SK-N-SH (cell line): ENCODE measurements around the gene RIN3. TPM values are rescaled to one million over a fixed set of nuclear protein-coding genes. Genes with fewer than 3 reads are reported as not detected.

Experiments
- CTCF ChIA-PET: fragments of 300-600, 350-600 bp; formaldehyde crosslinking; extraction: SDS; loops from one replicate; lab custom pipeline; 2021; lab: Yijun Ruan, JAX
- POLR2A ChIA-PET: fragments of 350-600 bp; sonication (Branson Sonifier 250); formaldehyde crosslinking; extraction: SDS; loops from one replicate; lab custom pipeline; 2020; ENCODE audit warnings: antibody characterized with exemption, inconsistent platforms; lab: Yijun Ruan, JAX
- DNase-seq: peaks from one replicate; pipeline ENCODE4 v3.0.0; 2012
- H2AFZ ChIP-seq: fragments of 200-600 bp; sonication (generic); 2 replicates; pipeline ENCODE4 v1.8.1; 2016; ENCODE audit warnings: antibody characterized with exemption, mild to moderate bottlenecking, low read depth
- H3F3A ChIP-seq: fragments of 200-600 bp; sonication (generic); replicated peaks from 2 replicates; pipeline ENCODE3; 2016; ENCODE audit warnings: antibody characterized with exemption, mild to moderate bottlenecking; ENCODE audit not compliant: insufficient read depth
- H3K27ac ChIP-seq, 2 experiments: fragments of 200-500 bp in 1 of 2; fragments of 200-600 bp in 1 of 2; sonication (Bioruptor generic) in 1 of 2; sonication (generic), shearing (Covaris generic) in 1 of 2; 2 replicates each; pipeline versions ENCODE4 v1.5.1 to v1.6.1; 2014 to 2016; ENCODE audit warnings: low read depth in 2 of 2, inconsistent platforms in 1 of 2, low read length in 1 of 2, mild to moderate bottlenecking in 1 of 2, mixed read lengths in 1 of 2
- H3K27me3 ChIP-seq: fragments of 200-600 bp; sonication (generic), shearing (Covaris generic); 2 replicates; pipeline ENCODE4 v1.6.1; 2016; ENCODE audit warnings: mixed run types; ENCODE audit not compliant: insufficient read depth
- H3K36me3 ChIP-seq, 2 experiments: fragments of 200-500 bp in 1 of 2; fragments of 200-600 bp in 1 of 2; sonication (Bioruptor generic) in 1 of 2; sonication (generic) in 1 of 2; replicated peaks in 1 of 2; 2 replicates each; pipeline versions ENCODE3 to v1.5.1; 2014 to 2016; ENCODE audit warnings: low read length in 1 of 2, mild to moderate bottlenecking in 1 of 2; ENCODE audit not compliant: insufficient read depth in 2 of 2, control insufficient read depth in 1 of 2
- H3K4me1 ChIP-seq, 2 experiments: fragments of 200-500 bp in 1 of 2; fragments of 200-600 bp in 1 of 2; sonication (Bioruptor generic) in 1 of 2; sonication (generic), shearing (Covaris generic) in 1 of 2; 2 replicates each; pipeline versions ENCODE4 v1.5.1 to v1.6.1; 2014 to 2016; ENCODE audit warnings: low read depth in 1 of 2, low read length in 1 of 2, mixed run types in 1 of 2; ENCODE audit not compliant: insufficient read depth in 2 of 2, control insufficient read depth in 1 of 2
- H3K4me2 ChIP-seq: fragments of 200-600 bp; sonication (generic), shearing (Covaris generic); 2 replicates; pipeline ENCODE4 v1.6.1; 2017; ENCODE audit warnings: mixed run types
- H3K4me3 ChIP-seq, 2 experiments: fragments of 200-500 bp in 1 of 2; fragments of 200-600 bp in 1 of 2; sonication (Bioruptor generic) in 1 of 2; sonication (generic), shearing (Covaris generic) in 1 of 2; 2 replicates each; pipeline versions ENCODE4 v1.5.1 to v1.8.1; 2014 to 2016; ENCODE audit warnings: low read depth in 2 of 2, inconsistent platforms in 1 of 2, low read length in 1 of 2, mild to moderate bottlenecking in 1 of 2, mixed read lengths in 1 of 2, moderate library complexity in 1 of 2
- H3K79me2 ChIP-seq: fragments of 200-600 bp; sonication (generic); 2 replicates; pipeline ENCODE4 v1.8.1; 2017; ENCODE audit warnings: mild to moderate bottlenecking; ENCODE audit not compliant: insufficient read depth
- H3K9ac ChIP-seq: fragments of 200-600 bp; sonication (generic); 2 replicates; pipeline ENCODE4 v1.6.1; 2017; ENCODE audit warnings: mixed run types
- H3K9me2 ChIP-seq: fragments of 200-600 bp; sonication (generic); 2 replicates; pipeline ENCODE4 v1.6.1; 2017; ENCODE audit warnings: mixed run types
- H3K9me3 ChIP-seq: fragments of 200-600 bp; sonication (generic); 2 replicates; pipeline ENCODE4 v1.6.1; 2017; ENCODE audit warnings: mixed run types, mild to moderate bottlenecking, moderate library complexity
- H4K20me1 ChIP-seq: fragments of 200-600 bp; sonication (generic); 2 replicates; pipeline ENCODE4 v1.6.1; 2017; ENCODE audit warnings: mild to moderate bottlenecking, mixed run types; ENCODE audit not compliant: insufficient read depth
- EZH2phosphoT487 ChIP-seq: fragments of 200-600 bp; sonication (generic); IDR thresholded peaks from 2 replicates; pipeline ENCODE4 v1.6.1; 2017; ENCODE audit warnings: low read depth, mixed run types, mild to moderate bottlenecking, antibody characterized with exemption, moderate library complexity, borderline replicate concordance
- FOSL2 ChIP-seq: IDR thresholded peaks from 2 replicates; pipeline ENCODE4 v1.4.0; 2012; ENCODE audit warnings: low read depth, mild to moderate bottlenecking, moderate library complexity, borderline replicate concordance
- FOXJ3 ChIP-seq: sonication (generic); formaldehyde crosslinking; IDR thresholded peaks from 2 replicates; pipeline ENCODE4 v1.5.1; 2020; ENCODE audit warnings: mild to moderate bottlenecking, missing genetic modification reagents
- GABPA ChIP-seq: IDR thresholded peaks from 2 replicates; pipeline ENCODE4 v1.4.0; 2012; ENCODE audit warnings: low read depth, mild to moderate bottlenecking
- GATA2 ChIP-seq: sonication (generic); formaldehyde crosslinking; IDR thresholded peaks from 2 replicates; pipeline ENCODE4 v1.5.0; 2020; ENCODE audit warnings: mild to moderate bottlenecking, missing genetic modification reagents
- JUND ChIP-seq: IDR thresholded peaks from 2 replicates; pipeline ENCODE4 v1.4.0; 2012
- MEF2A ChIP-seq: IDR thresholded peaks from 2 replicates; pipeline ENCODE4 v1.4.0; 2012; ENCODE audit warnings: low read depth, borderline replicate concordance
- NFIC ChIP-seq: IDR thresholded peaks from 2 replicates; pipeline ENCODE4 v1.4.0; 2012; ENCODE audit warnings: borderline replicate concordance
- POLR2AphosphoS5 ChIP-seq: IDR thresholded peaks from 2 replicates; pipeline ENCODE4 v1.6.1; 2012; ENCODE audit warnings: low read depth, low read length
- RXRA ChIP-seq: IDR thresholded peaks from 2 replicates; pipeline ENCODE4 v1.4.0; 2012; ENCODE audit warnings: low read depth, mild to moderate bottlenecking, borderline replicate concordance
- SIN3A ChIP-seq: IDR thresholded peaks from 2 replicates; pipeline ENCODE4 v1.6.1; 2012; ENCODE audit warnings: low read depth, mild to moderate bottlenecking, low read length, moderate library complexity, borderline replicate concordance
- TCF12 ChIP-seq: IDR thresholded peaks from 2 replicates; pipeline ENCODE4 v1.4.0; 2012
- TEAD4 ChIP-seq: IDR thresholded peaks from 2 replicates; pipeline ENCODE4 v1.4.0; 2012; ENCODE audit warnings: mild to moderate bottlenecking, borderline replicate concordance; ENCODE audit not compliant: insufficient read depth
- WGBS: methylation state at CpG from one replicate; pipeline ENCODE4 v1.1.6; 2017; ENCODE audit warnings: low lambda C conversion rate; 5-methylcytosine and 5-hydroxymethylcytosine counted together
- polyA plus RNA-seq, 3 experiments: library from polyadenylated mRNA; depleted of rRNA; stranded (reverse); fragments of >200 nt; gene quantifications; 2 replicates each; pipeline ENCODE4 v1.2.3, GENCODE V29; 2012
- TF ChIP-seq, protein P1 (sequence below): IDR thresholded peaks from 2 replicates; pipeline ENCODE4 v1.4.0; 2012; ENCODE audit warnings: low read depth, borderline replicate concordance
- TF ChIP-seq, protein P2 (sequence below): IDR thresholded peaks from 2 replicates; pipeline ENCODE4 v1.4.0; 2012; ENCODE audit warnings: low read depth
- TF ChIP-seq, protein P3 (sequence below): fragments of 150-350 bp; IDR thresholded peaks from 2 replicates; pipeline ENCODE4 v1.6.1; 2016; ENCODE audit warnings: mild to moderate bottlenecking, low read depth, low read length
- TF ChIP-seq, protein P4 (sequence below): fragments of 200-600 bp; sonication (generic); IDR thresholded peaks from 2 replicates; pipeline ENCODE4 v1.6.1; 2017; ENCODE audit warnings: antibody characterized with exemption, mild to moderate bottlenecking, moderate library complexity
- TF ChIP-seq, protein P5 (sequence below): IDR thresholded peaks from 2 replicates; pipeline ENCODE4 v1.4.0; 2012; ENCODE audit warnings: low read depth, borderline replicate concordance

RIN3 gene
- polyA plus RNA-seq, 1 of the 3 experiments (the other 2 are of a cell fraction): 12.4 TPM

DNA sequence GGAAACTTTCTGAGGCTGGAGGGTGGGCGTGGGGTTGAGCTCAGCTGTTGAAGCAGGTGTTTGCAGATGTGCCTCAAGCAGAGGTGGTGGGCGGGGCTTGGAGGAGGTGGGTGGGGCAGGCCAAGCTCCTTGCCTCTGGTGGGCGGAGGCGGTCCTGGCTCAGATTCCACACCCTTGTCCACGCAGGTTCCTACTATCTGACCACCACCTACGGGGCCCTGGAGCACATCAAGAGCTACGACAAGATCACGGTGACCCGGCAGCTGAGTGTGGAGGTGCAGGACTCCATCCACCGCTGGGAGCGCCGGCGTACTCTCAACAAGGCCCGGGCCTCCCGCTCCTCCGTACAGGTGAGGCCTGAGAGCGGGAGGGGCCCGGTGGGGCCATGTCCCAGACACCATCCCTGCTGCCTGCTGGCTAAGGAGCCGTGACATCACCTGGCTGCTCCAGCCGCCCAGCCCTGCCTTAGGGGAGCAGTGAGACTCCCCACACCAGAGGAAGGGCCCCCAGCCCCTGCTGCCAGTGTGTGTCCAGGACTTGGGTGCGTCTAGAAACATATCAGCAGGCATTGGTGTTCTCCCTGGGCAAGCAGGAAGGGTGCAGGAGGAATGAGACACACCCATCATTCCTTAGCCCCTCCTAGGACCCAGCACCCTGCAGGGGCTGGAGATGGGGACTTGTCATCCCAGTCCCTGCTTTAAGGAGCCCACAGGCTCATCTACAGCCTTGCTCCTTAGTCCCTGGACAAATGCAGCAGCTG is 171.4 kb downstream of the RIN3 start:
- Histone ChIP-seq H3F3A (peaks cover 6% of the 10 kb centered on the region), H3K9ac (no peak overlapping the region), H3K9me3 (no peaks in the 10 kb centered on the region), H4K20me1 (no peaks in the 10 kb centered on the region), H3K27me3 (no peaks in the 10 kb centered on the region), H2AFZ (no peak overlapping the region), H3K79me2 (no peaks in the 10 kb centered on the region), H3K36me3 (peaks cover 0 to 12% of the 10 kb centered on the region in 2 experiments), H3K4me2 (no peak overlapping the region), H3K4me1 (peaks cover 0 to 12% of the 10 kb centered on the region in 2 experiments; a peak in 1 of 4 replicates), H3K9me2 (no peaks in the 10 kb centered on the region), H3K4me3 (no peak overlapping the region), H3K27ac (no peak overlapping the region)
- 91% methylated on average over 14 of the region's 21 CpGs for WGBS
- CTCF ChIA-PET: interaction anchor here (0.6 to 8.0 kb wide), 8 partner anchors 8 to 553 kb away, joined by 3 to 186 read pairs (median 3); partner anchors contain the start of gene GOLGA5
- POLR2A ChIA-PET: no interaction called here
- TF ChIP-seq MEF2A (no peak), GATA2 (no peak), SIN3A (no peak), POLR2AphosphoS5 (no peak), FOSL2 (no peak), TCF12 (no peak), TEAD4 (no peak), GABPA (no peak), FOXJ3 (CRISPR knock-in tag) (no peak), JUND (no peak), EZH2phosphoT487 (no peak), NFIC (no peak), RXRA (no peak)
- TF ChIP-seq, protein P1, sequence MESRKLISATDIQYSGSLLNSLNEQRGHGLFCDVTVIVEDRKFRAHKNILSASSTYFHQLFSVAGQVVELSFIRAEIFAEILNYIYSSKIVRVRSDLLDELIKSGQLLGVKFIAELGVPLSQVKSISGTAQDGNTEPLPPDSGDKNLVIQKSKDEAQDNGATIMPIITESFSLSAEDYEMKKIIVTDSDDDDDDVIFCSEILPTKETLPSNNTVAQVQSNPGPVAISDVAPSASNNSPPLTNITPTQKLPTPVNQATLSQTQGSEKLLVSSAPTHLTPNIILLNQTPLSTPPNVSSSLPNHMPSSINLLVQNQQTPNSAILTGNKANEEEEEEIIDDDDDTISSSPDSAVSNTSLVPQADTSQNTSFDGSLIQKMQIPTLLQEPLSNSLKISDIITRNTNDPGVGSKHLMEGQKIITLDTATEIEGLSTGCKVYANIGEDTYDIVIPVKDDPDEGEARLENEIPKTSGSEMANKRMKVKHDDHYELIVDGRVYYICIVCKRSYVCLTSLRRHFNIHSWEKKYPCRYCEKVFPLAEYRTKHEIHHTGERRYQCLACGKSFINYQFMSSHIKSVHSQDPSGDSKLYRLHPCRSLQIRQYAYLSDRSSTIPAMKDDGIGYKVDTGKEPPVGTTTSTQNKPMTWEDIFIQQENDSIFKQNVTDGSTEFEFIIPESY: no peak
- TF ChIP-seq, protein P2, sequence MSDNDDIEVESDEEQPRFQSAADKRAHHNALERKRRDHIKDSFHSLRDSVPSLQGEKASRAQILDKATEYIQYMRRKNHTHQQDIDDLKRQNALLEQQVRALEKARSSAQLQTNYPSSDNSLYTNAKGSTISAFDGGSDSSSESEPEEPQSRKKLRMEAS: no peak
- TF ChIP-seq, protein P3, sequence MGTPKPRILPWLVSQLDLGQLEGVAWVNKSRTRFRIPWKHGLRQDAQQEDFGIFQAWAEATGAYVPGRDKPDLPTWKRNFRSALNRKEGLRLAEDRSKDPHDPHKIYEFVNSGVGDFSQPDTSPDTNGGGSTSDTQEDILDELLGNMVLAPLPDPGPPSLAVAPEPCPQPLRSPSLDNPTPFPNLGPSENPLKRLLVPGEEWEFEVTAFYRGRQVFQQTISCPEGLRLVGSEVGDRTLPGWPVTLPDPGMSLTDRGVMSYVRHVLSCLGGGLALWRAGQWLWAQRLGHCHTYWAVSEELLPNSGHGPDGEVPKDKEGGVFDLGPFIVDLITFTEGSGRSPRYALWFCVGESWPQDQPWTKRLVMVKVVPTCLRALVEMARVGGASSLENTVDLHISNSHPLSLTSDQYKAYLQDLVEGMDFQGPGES: no peak
- TF ChIP-seq, protein P4, sequence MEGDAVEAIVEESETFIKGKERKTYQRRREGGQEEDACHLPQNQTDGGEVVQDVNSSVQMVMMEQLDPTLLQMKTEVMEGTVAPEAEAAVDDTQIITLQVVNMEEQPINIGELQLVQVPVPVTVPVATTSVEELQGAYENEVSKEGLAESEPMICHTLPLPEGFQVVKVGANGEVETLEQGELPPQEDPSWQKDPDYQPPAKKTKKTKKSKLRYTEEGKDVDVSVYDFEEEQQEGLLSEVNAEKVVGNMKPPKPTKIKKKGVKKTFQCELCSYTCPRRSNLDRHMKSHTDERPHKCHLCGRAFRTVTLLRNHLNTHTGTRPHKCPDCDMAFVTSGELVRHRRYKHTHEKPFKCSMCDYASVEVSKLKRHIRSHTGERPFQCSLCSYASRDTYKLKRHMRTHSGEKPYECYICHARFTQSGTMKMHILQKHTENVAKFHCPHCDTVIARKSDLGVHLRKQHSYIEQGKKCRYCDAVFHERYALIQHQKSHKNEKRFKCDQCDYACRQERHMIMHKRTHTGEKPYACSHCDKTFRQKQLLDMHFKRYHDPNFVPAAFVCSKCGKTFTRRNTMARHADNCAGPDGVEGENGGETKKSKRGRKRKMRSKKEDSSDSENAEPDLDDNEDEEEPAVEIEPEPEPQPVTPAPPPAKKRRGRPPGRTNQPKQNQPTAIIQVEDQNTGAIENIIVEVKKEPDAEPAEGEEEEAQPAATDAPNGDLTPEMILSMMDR: no peak
- TF ChIP-seq, protein P5, sequence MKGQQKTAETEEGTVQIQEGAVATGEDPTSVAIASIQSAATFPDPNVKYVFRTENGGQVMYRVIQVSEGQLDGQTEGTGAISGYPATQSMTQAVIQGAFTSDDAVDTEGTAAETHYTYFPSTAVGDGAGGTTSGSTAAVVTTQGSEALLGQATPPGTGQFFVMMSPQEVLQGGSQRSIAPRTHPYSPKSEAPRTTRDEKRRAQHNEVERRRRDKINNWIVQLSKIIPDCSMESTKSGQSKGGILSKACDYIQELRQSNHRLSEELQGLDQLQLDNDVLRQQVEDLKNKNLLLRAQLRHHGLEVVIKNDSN: no peak
- DNase-seq: no peak
